HEK293T (cell line): ENCODE results near the gene IST1.

Experiments used
- CTCF ChIA-PET: fragments of 350-600 bp; formaldehyde crosslinking; extraction: SDS; loops from one replicate; lab custom pipeline; 2021; ENCODE audit warnings: antibody characterized with exemption, inconsistent platforms; lab: Yijun Ruan, JAX
- POLR2A ChIA-PET: fragments of 350-600 bp; formaldehyde crosslinking; extraction: SDS; loops from one replicate; lab custom pipeline; 2020; ENCODE audit warnings: antibody characterized with exemption, inconsistent platforms; lab: Yijun Ruan, JAX
- DNase-seq: peaks from one replicate; pipeline ENCODE4 v3.0.0; 2012; ENCODE audit warnings: mixed read lengths; ENCODE audit errors: extremely low spot score
- ARNT ChIP-seq: fragments of 450-650 bp; IDR thresholded peaks from 2 replicates; pipeline ENCODE4 v1.6.1; 2017; ENCODE audit warnings: mild to moderate bottlenecking
- BHLHE40 ChIP-seq: fragments of 450-650 bp; IDR thresholded peaks from 2 replicates; pipeline ENCODE4 v1.6.1; 2016; ENCODE audit warnings: mild to moderate bottlenecking, moderate library complexity, borderline replicate concordance
- CTBP1 ChIP-seq: fragments of 450-650 bp; IDR thresholded peaks from 2 replicates; pipeline ENCODE4 v1.6.1; 2016; ENCODE audit warnings: borderline replicate concordance
- ELF4 ChIP-seq: fragments of 450-650 bp; IDR thresholded peaks from 2 replicates; pipeline ENCODE4 v1.6.1; 2017; ENCODE audit warnings: antibody characterized with exemption
- FOXA1 ChIP-seq: fragments of 450-650 bp; IDR thresholded peaks from 2 replicates; pipeline ENCODE4 v1.6.1; 2016; ENCODE audit warnings: mild to moderate bottlenecking
- FOXK2 ChIP-seq: fragments of 450-650 bp; IDR thresholded peaks from 2 replicates; pipeline ENCODE4 v1.6.1; 2016; ENCODE audit warnings: mild to moderate bottlenecking
- FOXM1 ChIP-seq: fragments of 450-650 bp; IDR thresholded peaks from 2 replicates; pipeline ENCODE4 v1.6.1; 2017; ENCODE audit warnings: mild to moderate bottlenecking, borderline replicate concordance
- HDGF ChIP-seq: fragments of 450-650 bp; IDR thresholded peaks from 2 replicates; pipeline ENCODE4 v1.6.1; 2017; ENCODE audit warnings: antibody characterized with exemption, borderline replicate concordance
- L3MBTL2 ChIP-seq: fragments of 450-650 bp; conservative IDR thresholded peaks from 2 replicates; pipeline ENCODE4 v1.6.1; 2016; ENCODE audit warnings: mild to moderate bottlenecking
- LEF1 ChIP-seq: fragments of 450-650 bp; IDR thresholded peaks from 2 replicates; pipeline ENCODE4 v1.6.1; 2017; ENCODE audit warnings: mild to moderate bottlenecking, borderline replicate concordance
- NFRKB ChIP-seq: fragments of 450-650 bp; IDR thresholded peaks from 2 replicates; pipeline ENCODE4 v1.6.1; 2016; ENCODE audit warnings: mild to moderate bottlenecking, moderate library complexity
- SP1 ChIP-seq: fragments of 450-650 bp; IDR thresholded peaks from 2 replicates; pipeline ENCODE4 v1.6.1; 2017
- SUZ12 ChIP-seq: fragments of 450-650 bp; IDR thresholded peaks from 2 replicates; pipeline ENCODE4 v1.6.1; 2016; ENCODE audit warnings: mild to moderate bottlenecking
- TARDBP ChIP-seq: fragments of 450-650 bp; IDR thresholded peaks from 2 replicates; pipeline ENCODE4 v1.6.1; 2016
- ZNF384 ChIP-seq: fragments of 450-650 bp; IDR thresholded peaks from 2 replicates; pipeline ENCODE4 v1.6.1; 2016
- TF ChIP-seq, protein P1 (sequence below): fragments of 450-650 bp; IDR thresholded peaks from 2 replicates; pipeline ENCODE4 v1.6.1; 2016

IST1 gene

DNA sequence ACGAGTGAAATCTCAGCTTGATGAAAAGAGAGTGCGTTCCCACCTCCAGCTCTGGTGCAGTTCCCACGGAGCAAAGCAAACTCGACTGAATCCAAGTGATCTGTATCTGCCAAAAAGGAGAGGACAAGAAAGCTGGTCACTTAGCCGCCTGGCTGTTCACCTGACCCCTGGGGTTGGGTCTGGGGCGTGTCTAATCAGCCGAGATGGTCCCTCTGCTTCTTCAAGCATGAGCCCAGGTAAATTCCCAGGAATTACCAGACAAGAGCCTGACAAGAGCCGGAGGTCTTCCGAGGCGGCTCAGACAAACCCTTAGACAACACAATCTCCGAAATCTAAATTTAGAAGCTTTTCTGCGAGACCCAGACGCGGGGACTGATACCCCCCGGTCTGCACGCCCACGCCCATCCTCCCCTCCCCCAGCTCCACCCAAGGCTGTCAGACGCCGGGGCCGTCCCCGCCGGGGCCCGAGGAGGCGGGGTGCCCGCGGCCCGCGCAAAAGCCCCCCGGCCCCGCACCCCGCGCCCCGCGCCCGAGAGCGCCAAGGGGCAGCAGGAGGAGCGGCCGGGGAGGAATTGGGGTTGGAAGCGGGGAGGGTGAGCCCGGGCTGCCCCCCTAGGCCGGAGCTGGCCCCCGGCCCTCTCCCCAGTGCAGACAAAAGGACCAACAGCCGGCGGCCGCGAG is 12.0 kb upstream of the IST1 start:
- ChIA-PET CTCF (interaction anchor here (0.7 to 2.4 kb wide), 13 partner anchors 9 to 91 kb away, joined by 3 to 14 read pairs (median 3); partner anchors contain the start of gene ATXN1L), POLR2A (interaction anchor here (0.6 to 3.5 kb wide), 10 partner anchors 9 to 210 kb away, joined by 3 to 19 read pairs (median 4); partner anchors contain the start of genes AP1G1, ATXN1L, DHX38 and IST1)
- TF ChIP-seq FOXA1: no peak
- no peak for TF ChIP-seq LEF1
- TF ChIP-seq CTBP1: no peak
- no peak for TF ChIP-seq NFRKB
- no peak for TF ChIP-seq HDGF
- TF ChIP-seq, protein P1, sequence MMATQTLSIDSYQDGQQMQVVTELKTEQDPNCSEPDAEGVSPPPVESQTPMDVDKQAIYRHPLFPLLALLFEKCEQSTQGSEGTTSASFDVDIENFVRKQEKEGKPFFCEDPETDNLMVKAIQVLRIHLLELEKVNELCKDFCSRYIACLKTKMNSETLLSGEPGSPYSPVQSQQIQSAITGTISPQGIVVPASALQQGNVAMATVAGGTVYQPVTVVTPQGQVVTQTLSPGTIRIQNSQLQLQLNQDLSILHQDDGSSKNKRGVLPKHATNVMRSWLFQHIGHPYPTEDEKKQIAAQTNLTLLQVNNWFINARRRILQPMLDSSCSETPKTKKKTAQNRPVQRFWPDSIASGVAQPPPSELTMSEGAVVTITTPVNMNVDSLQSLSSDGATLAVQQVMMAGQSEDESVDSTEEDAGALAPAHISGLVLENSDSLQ: no peak
- no peak for TF ChIP-seq TARDBP
- TF ChIP-seq ARNT: no peak
- no peak for TF ChIP-seq L3MBTL2
- TF ChIP-seq ELF4: no peak
- no peak for TF ChIP-seq SP1
- TF ChIP-seq SUZ12: no peak
- peak; percentile 30 for DNase-seq

DNA sequence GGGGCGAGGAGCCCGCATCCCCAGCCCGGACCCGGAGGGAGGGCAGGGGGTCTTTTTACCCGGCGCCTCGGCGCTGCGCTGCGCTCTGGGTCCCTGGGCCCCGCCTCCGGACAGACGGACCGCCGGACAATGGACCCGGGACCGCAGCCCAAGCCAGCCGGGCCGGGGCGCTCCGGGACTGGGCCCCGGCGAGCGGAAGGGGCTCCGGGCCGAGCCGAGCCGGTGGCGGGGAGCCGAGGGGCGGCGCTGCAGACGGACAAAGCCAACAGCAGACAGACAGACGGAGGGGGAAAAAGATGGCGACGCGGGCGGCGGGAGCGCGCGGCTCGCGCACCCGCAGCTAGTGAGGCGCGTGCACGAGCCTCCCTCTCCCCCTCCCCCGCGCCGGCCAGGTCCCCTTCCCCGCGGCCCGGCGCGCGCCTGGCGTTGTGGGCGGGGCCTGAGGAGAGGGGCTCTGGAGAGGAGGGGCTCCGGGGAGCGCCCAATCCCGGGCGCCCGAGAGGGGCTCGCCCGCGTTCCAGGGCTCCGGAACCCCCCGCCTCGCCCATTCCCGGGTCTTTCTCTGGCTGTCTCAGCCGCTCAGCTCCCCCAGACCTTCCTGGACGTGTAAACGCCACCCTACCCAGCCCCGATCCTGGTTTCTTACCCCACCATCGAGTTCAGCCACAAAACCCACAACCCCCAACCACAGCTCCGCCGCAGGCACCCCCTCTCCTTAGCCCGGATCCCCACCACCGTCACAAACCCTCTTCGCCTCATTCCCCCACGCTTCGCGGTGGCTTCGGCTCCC is 11.3 kb upstream of the IST1 start, which contains the start of gene ZNF821:
Gene ZNF821, minus strand, starts transcription at position 334 of the 790 bp plus-strand sequence. CDS start 4,236 bp downstream, outside the sequence.
- peak; percentile 90 for DNase-seq
- ChIA-PET POLR2A (interaction anchor here (0.6 to 3.5 kb wide), 10 partner anchors 9 to 210 kb away, joined by 3 to 19 read pairs (median 4); partner anchors contain the start of genes AP1G1, ATXN1L, DHX38 and IST1), CTCF (interaction anchor here (0.6 to 2.4 kb wide), 5 partner anchors 11 to 239 kb away, joined by 3 to 14 read pairs (median 8); no protein-coding TSS in a partner anchor)
- TF ChIP-seq SP1 (no peak), L3MBTL2 (peak; percentile 83)

- no peak for DNase-seq
- CTCF ChIA-PET: interaction anchor here (0.6 kb wide), 1 partner anchor 139 kb away, joined by 3 read pairs; no protein-coding TSS in a partner anchor
- TF ChIP-seq NFRKB (no peak), TARDBP (no peak), ZNF384 (no peak), SP1 (no peak), ARNT (no peak), FOXA1 (no peak), CTBP1 (no peak), ELF4 (no peak), FOXM1 (no peak), HDGF (no peak), FOXK2 (no peak), BHLHE40 (no peak), L3MBTL2 (no peak), LEF1 (no peak), SUZ12 (no peak)
- TF ChIP-seq, protein P1: no peak
- POLR2A ChIA-PET: interaction anchor here (1.3 kb wide), 1 partner anchor 9 kb away, joined by 5 read pairs; no protein-coding TSS in a partner anchor
These were observed 10.1 kb upstream of the IST1 start for GRCh38 chr16:71885261-71885650.

GRCh38 chr16:71889147-71889546 is 6.2 kb upstream of the IST1 start:
- no peak for DNase-seq
- CTCF ChIA-PET: no interaction called here
- TF ChIP-seq LEF1: no peak
- no peak for TF ChIP-seq BHLHE40
- no peak for TF ChIP-seq SP1
- no peak for TF ChIP-seq ZNF384
- no peak for TF ChIP-seq SUZ12
- TF ChIP-seq HDGF: no peak
- TF ChIP-seq ELF4: no peak
- POLR2A ChIA-PET: no interaction called here

DNA sequence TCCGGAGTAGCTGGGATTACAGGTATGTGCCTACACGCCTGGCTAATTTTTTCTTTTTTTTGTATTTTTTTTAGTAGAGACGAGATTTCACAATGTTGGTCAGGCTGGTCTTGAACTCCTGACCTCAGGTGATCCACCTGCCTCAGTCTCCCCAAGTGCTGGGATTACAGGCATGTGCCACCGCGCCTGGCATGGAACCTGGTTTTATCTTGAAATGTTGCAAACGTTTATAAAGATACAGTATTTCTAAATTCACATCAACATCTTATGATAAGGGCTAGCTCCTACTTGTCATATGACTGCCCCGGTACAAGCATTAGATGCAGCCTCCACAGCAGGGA is 1.5 kb upstream of the IST1 start:
- no peak for DNase-seq
- ChIA-PET CTCF (interaction anchor here (1.2 kb wide), 1 partner anchor 11 kb away, joined by 3 read pairs; no protein-coding TSS in a partner anchor), POLR2A (interaction anchor here (1.2 kb wide), 2 partner anchors 9 to 11 kb away, joined by 5 read pairs; no protein-coding TSS in a partner anchor)
- TF ChIP-seq, protein P1: no peak
- TF ChIP-seq CTBP1 (no peak), FOXK2 (no peak), NFRKB (no peak)
